Sigmoid colon (tissue), 4 donors: ENCODE measurements around the gene ADCY5.

Experiments used
- EP300 ChIP-seq, 4 donors: sonication (generic); formaldehyde crosslinking; IDR thresholded peaks; one replicate each; pipeline ENCODE4 v1.6.1; 2017; ENCODE audit warnings: antibody characterized with exemption in 4 of 4
- TF ChIP-seq, protein P1 (sequence below), 4 experiments: fragments of 450-650 bp in 3 of 4; fragments of 200-600 bp in 1 of 4; IDR thresholded peaks; one replicate each; pipeline ENCODE4 v1.5.1; 2016 to 2019; ENCODE audit warnings: antibody characterized with exemption in 4 of 4, mild to moderate bottlenecking in 3 of 4, moderate library complexity in 2 of 4

DNA sequence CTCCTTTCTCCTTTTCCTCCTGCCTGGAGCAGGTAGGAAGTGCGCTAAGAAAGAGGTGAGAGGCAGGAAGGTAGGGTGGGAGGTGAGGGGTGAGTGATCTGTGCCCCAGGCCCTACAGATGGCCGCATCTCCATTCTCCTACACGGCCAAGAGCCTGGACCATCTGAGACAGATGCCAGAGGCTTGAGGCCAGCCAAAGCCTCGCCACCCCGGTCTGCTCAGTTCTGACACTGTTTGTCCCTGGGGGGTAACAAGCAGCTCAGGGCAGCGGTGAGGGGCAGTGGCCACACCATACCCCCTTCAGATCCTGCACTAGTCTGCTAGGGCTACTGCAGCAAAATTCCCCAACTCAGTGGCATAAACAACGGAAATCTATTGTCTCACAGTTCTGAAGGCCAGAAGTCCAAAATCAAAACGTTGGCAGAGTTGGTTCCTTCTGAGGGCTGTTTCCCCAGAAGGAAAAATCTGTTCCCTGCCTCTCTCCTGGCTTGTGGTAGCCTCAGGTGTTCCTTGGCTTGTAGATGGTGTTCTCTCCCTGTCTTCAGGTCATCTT is 28.4 kb downstream of the ADCY5 start:
- TF ChIP-seq, protein P1, sequence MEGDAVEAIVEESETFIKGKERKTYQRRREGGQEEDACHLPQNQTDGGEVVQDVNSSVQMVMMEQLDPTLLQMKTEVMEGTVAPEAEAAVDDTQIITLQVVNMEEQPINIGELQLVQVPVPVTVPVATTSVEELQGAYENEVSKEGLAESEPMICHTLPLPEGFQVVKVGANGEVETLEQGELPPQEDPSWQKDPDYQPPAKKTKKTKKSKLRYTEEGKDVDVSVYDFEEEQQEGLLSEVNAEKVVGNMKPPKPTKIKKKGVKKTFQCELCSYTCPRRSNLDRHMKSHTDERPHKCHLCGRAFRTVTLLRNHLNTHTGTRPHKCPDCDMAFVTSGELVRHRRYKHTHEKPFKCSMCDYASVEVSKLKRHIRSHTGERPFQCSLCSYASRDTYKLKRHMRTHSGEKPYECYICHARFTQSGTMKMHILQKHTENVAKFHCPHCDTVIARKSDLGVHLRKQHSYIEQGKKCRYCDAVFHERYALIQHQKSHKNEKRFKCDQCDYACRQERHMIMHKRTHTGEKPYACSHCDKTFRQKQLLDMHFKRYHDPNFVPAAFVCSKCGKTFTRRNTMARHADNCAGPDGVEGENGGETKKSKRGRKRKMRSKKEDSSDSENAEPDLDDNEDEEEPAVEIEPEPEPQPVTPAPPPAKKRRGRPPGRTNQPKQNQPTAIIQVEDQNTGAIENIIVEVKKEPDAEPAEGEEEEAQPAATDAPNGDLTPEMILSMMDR (IDR thresholded peaks at IDR 0.05): no peak
- TF ChIP-seq EP300 (IDR thresholded peaks at IDR 0.05): no peak
